ENCODE results near the gene VTA1. TPM values are rescaled to one million over a fixed set of nuclear protein-coding genes. Genes with fewer than 3 reads are reported as not detected.

Gene VTA1
- total and polyA plus RNA-seq, 2 of the 13 experiments (the other 11 are each of a cell fraction or from before 2014, with no cell fraction given), result 70.7 to 89.1 TPM

DNA sequence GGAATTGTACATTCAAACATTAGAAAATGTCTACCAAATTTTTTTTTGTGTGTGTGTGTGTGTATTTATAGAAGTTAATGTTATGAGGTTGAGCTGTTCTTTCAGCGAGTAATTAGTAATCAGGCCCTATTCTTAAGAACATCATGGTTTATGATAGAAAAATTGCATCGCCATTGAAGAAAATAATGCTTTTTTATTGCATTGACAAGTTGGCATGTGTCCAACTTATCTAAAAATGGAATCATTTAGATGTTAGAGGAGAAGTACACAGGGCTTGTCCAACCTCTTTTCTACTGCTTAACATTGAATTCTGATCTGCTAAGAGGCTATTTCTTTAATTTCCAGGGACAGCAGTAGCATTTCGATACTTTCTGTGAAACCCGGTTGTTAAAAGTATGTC lies 93.1 kb downstream of the VTA1 start:
- Histone ChIP-seq H3K27ac (ENCODE audit: extremely low read length, insufficient read depth, low read length) (no peak overlapping the region), H3K9me3 (ENCODE audit: low read length) (no peaks in the 10 kb centered on the region), H2AFZ (ENCODE audit: low read length) (no peak overlapping the region), H3K9ac (ENCODE audit: insufficient read depth, low read depth, low read length) (no peak overlapping the region), H3K27me3 (ENCODE audit: control insufficient read depth in 1 of 2, insufficient read depth in 2 of 2, low read length in 2 of 2) (no peaks in the 10 kb centered on the region), H3K36me3 (replicated peaks in 1 of 2; ENCODE audit: control insufficient read depth in 1 of 2, insufficient read depth in 2 of 2, low read length in 2 of 2) (no peaks in the 10 kb centered on the region), H4K20me1 (ENCODE audit: insufficient read depth, low read length) (no peaks in the 10 kb centered on the region), H3K4me3 (replicated peaks in 1 of 3; ENCODE audit: insufficient read depth in 1 of 3, low read depth in 2 of 3, low read length in 3 of 3) (no peak overlapping the region), H3K79me2 (ENCODE audit: insufficient read depth, low read length) (no peaks in the 10 kb centered on the region), H3K4me2 (ENCODE audit: low read depth, low read length) (no peak overlapping the region), H3K4me1 (ENCODE audit: insufficient read depth, low read length) (peaks cover 15% of the 10 kb centered on the region)
- no peak for DNase-seq (ENCODE audit: low spot score)
- ChIA-PET CTCF (ENCODE audit: low intra/inter-chr PET ratio, low total read pairs) (no interaction called here), POLR2A (no interaction called here)
- ATAC-seq, result no peak
- 95% methylated on average over 4 of the region's 4 CpGs for WGBS (ENCODE audit: low lambda C conversion rate)
- FAIRE-seq, result no peak
- intact Hi-C loops (cut with micrococcal nuclease; ENCODE audit: unreplicated experiment), result no loop called here
- BruUV-seq (replicated peaks), result no TSS peak
- in situ Hi-C loops (cut with HindIII; ENCODE audit: extremely low pct_ligation_motif_present, low pct_unique_long_range_greater_than_20kb), result no loop called here
- TF ChIP-seq MAFF (IDR thresholded peaks at IDR 0.05; ENCODE audit: low read depth, low read length), result no peak
- TF ChIP-seq FOSL1 (CRISPR knock-in tag; IDR thresholded peaks at IDR 0.05; ENCODE audit: borderline replicate concordance), result no peak
- no peak for TF ChIP-seq ZKSCAN5 (CRISPR knock-in tag; IDR thresholded peaks at IDR 0.05)
- no peak for TF ChIP-seq ZMYM4 (CRISPR knock-in tag; IDR thresholded peaks at IDR 0.05)
- TF ChIP-seq, protein P1, sequence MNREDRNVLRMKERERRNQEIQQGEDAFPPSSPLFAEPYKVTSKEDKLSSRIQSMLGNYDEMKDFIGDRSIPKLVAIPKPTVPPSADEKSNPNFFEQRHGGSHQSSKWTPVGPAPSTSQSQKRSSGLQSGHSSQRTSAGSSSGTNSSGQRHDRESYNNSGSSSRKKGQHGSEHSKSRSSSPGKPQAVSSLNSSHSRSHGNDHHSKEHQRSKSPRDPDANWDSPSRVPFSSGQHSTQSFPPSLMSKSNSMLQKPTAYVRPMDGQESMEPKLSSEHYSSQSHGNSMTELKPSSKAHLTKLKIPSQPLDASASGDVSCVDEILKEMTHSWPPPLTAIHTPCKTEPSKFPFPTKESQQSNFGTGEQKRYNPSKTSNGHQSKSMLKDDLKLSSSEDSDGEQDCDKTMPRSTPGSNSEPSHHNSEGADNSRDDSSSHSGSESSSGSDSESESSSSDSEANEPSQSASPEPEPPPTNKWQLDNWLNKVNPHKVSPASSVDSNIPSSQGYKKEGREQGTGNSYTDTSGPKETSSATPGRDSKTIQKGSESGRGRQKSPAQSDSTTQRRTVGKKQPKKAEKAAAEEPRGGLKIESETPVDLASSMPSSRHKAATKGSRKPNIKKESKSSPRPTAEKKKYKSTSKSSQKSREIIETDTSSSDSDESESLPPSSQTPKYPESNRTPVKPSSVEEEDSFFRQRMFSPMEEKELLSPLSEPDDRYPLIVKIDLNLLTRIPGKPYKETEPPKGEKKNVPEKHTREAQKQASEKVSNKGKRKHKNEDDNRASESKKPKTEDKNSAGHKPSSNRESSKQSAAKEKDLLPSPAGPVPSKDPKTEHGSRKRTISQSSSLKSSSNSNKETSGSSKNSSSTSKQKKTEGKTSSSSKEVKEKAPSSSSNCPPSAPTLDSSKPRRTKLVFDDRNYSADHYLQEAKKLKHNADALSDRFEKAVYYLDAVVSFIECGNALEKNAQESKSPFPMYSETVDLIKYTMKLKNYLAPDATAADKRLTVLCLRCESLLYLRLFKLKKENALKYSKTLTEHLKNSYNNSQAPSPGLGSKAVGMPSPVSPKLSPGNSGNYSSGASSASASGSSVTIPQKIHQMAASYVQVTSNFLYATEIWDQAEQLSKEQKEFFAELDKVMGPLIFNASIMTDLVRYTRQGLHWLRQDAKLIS (CRISPR knock-in tag; IDR thresholded peaks at IDR 0.05), result no peak
- no peak for TF ChIP-seq EP300 (IDR thresholded peaks at IDR 0.05; ENCODE audit: low read depth in 2 of 2, low read length in 2 of 2)
- TF ChIP-seq EP300 (CRISPR knock-in tag; IDR thresholded peaks at IDR 0.05; ENCODE audit: borderline replicate concordance), result no peak
- TF ChIP-seq, protein P2, sequence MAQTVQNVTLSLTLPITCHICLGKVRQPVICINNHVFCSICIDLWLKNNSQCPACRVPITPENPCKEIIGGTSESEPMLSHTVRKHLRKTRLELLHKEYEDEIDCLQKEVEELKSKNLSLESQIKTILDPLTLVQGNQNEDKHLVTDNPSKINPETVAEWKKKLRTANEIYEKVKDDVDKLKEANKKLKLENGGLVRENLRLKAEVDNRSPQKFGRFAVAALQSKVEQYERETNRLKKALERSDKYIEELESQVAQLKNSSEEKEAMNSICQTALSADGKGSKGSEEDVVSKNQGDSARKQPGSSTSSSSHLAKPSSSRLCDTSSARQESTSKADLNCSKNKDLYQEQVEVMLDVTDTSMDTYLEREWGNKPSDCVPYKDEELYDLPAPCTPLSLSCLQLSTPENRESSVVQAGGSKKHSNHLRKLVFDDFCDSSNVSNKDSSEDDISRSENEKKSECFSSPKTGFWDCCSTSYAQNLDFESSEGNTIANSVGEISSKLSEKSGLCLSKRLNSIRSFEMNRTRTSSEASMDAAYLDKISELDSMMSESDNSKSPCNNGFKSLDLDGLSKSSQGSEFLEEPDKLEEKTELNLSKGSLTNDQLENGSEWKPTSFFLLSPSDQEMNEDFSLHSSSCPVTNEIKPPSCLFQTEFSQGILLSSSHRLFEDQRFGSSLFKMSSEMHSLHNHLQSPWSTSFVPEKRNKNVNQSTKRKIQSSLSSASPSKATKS (CRISPR knock-in tag; IDR thresholded peaks at IDR 0.05), result no peak
- TF ChIP-seq, protein P3, sequence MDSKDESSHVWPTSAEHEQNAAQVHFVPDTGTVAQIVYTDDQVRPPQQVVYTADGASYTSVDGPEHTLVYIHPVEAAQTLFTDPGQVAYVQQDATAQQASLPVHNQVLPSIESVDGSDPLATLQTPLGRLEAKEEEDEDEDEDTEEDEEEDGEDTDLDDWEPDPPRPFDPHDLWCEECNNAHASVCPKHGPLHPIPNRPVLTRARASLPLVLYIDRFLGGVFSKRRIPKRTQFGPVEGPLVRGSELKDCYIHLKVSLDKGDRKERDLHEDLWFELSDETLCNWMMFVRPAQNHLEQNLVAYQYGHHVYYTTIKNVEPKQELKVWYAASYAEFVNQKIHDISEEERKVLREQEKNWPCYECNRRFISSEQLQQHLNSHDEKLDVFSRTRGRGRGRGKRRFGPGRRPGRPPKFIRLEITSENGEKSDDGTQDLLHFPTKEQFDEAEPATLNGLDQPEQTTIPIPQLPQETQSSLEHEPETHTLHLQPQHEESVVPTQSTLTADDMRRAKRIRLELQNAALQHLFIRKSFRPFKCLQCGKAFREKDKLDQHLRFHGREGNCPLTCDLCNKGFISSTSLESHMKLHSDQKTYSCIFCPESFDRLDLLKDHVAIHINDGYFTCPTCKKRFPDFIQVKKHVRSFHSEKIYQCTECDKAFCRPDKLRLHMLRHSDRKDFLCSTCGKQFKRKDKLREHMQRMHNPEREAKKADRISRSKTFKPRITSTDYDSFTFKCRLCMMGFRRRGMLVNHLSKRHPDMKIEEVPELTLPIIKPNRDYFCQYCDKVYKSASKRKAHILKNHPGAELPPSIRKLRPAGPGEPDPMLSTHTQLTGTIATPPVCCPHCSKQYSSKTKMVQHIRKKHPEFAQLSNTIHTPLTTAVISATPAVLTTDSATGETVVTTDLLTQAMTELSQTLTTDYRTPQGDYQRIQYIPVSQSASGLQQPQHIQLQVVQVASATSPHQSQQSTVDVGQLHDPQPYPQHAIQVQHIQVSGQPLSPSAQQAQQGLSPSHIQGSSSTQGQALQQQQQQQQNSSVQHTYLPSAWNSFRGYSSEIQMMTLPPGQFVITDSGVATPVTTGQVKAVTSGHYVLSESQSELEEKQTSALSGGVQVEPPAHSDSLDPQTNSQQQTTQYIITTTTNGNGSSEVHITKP (CRISPR knock-in tag; IDR thresholded peaks at IDR 0.05; ENCODE audit: low read depth), result no peak
- no peak for TF ChIP-seq FOXA1 (IDR thresholded peaks at IDR 0.05)
- no peak for TF ChIP-seq FOXA1 (CRISPR knock-in tag; IDR thresholded peaks at IDR 0.05)
- no peak for TF ChIP-seq SRF (IDR thresholded peaks at IDR 0.05; ENCODE audit: low read depth, low read length)
- TF ChIP-seq SOX6 (IDR thresholded peaks at IDR 0.05), result no peak
- no peak for TF ChIP-seq SOX6 (CRISPR knock-in tag; IDR thresholded peaks at IDR 0.05)
- TF ChIP-seq ZC3H4 (CRISPR knock-in tag; IDR thresholded peaks at IDR 0.05; ENCODE audit: borderline replicate concordance), result no peak
- TF ChIP-seq FOXP1 (IDR thresholded peaks at IDR 0.05), result no peak
- no peak for TF ChIP-seq FOXP1 (CRISPR knock-in tag; IDR thresholded peaks at IDR 0.05)
- TF ChIP-seq RBM39 (IDR thresholded peaks at IDR 0.05; ENCODE audit: low read depth, low read length, poor library complexity, severe bottlenecking), result no peak
- no peak for TF ChIP-seq ZNF138 (CRISPR knock-in tag; IDR thresholded peaks at IDR 0.05; ENCODE audit: low read depth)

Data from HepG2 (cell line).